WTC11 (cell line): ENCODE results near the gene SELENON. TPM values are rescaled to one million over a fixed set of nuclear protein-coding genes. Genes with fewer than 3 reads are reported as not detected.

Source experiments
- ATAC-seq: fragments of 200-7000 bp; cut with Tn5 transposase; 2 replicates; pipeline ENCODE4 v1.10.0; 2021; ENCODE audit warnings: mild to moderate bottlenecking, moderate library complexity
- CTCF ChIA-PET: fragments of 300-600 bp; sonication (Branson Sonifier 250); formaldehyde crosslinking; loops from one replicate; lab custom pipeline; 2021; ENCODE audit warnings: antibody characterized with exemption; lab: Charles Lee
- POLR2A ChIA-PET: fragments of 350-600 bp; sonication (Branson Sonifier 250); formaldehyde crosslinking; loops from one replicate; lab custom pipeline; 2021; ENCODE audit warnings: antibody characterized with exemption; lab: Charles Lee
- DNase-seq: peaks from one replicate; pipeline ENCODE4 v3.0.0; 2021; ENCODE audit warnings: low spot score
- H3K27ac Mint-ChIP-seq: 2 replicates; pipeline ENCODE4 v1.8.0; 2021; ENCODE audit warnings: mixed read lengths
- H3K27me3 Mint-ChIP-seq: 2 replicates; pipeline ENCODE4 v1.8.0; 2021; ENCODE audit warnings: low read depth, mild to moderate bottlenecking, moderate library complexity, mixed read lengths
- H3K36me3 Mint-ChIP-seq: 2 replicates; pipeline ENCODE4 v1.8.0; 2021; ENCODE audit warnings: mixed read lengths
- H3K4me1 Mint-ChIP-seq: 2 replicates; pipeline ENCODE4 v1.8.0; 2022; ENCODE audit warnings: mixed read lengths
- H3K4me3 Mint-ChIP-seq: 2 replicates; pipeline ENCODE4 v1.8.0; 2021; ENCODE audit warnings: mild to moderate bottlenecking, moderate library complexity, mixed read lengths
- H3K9me3 Mint-ChIP-seq: 2 replicates; pipeline ENCODE4 v1.8.0; 2021; ENCODE audit warnings: mixed read lengths
- ATF1 ChIP-seq: sonication (generic); formaldehyde crosslinking; IDR thresholded peaks from 2 replicates; pipeline ENCODE4 v1.8.1; 2023; ENCODE audit warnings: mild to moderate bottlenecking, moderate library complexity, missing genetic modification reagents
- ELF4 ChIP-seq: sonication (generic); formaldehyde crosslinking; IDR thresholded peaks from 2 replicates; pipeline ENCODE4 v1.8.1; 2022; ENCODE audit warnings: low read depth, mild to moderate bottlenecking, moderate library complexity, missing genetic modification reagents
- ESRRA ChIP-seq: sonication (generic); formaldehyde crosslinking; IDR thresholded peaks from 2 replicates; pipeline ENCODE4 v1.8.1; 2022; ENCODE audit warnings: mild to moderate bottlenecking, missing genetic modification reagents, borderline replicate concordance
- MYBL2 ChIP-seq: sonication (generic); formaldehyde crosslinking; IDR thresholded peaks from 2 replicates; pipeline ENCODE4 v1.8.1; 2023; ENCODE audit warnings: mild to moderate bottlenecking, moderate library complexity, missing genetic modification reagents
- NR2C2 ChIP-seq: sonication (generic); formaldehyde crosslinking; IDR thresholded peaks from 2 replicates; pipeline ENCODE4 v1.8.0; 2022; ENCODE audit warnings: mild to moderate bottlenecking, missing genetic modification reagents
- SMAD3 ChIP-seq: sonication (generic); formaldehyde crosslinking; IDR thresholded peaks from 2 replicates; pipeline ENCODE4 v1.8.0; 2022; ENCODE audit warnings: missing genetic modification reagents, mild to moderate bottlenecking, borderline replicate concordance
- SOX15 ChIP-seq: fragments of 250-450 bp; sonication (Bioruptor Pico); IDR thresholded peaks from 2 replicates; pipeline ENCODE4 v1.9.0; 2021; ENCODE audit warnings: mild to moderate bottlenecking
- TP53 ChIP-seq: sonication (generic); formaldehyde crosslinking; IDR thresholded peaks from 2 replicates; pipeline ENCODE4 v1.8.1; 2023; ENCODE audit warnings: mild to moderate bottlenecking, missing genetic modification reagents
- ZBTB21 ChIP-seq: sonication (generic); formaldehyde crosslinking; IDR thresholded peaks from 2 replicates; pipeline ENCODE4 v1.8.1; 2023; ENCODE audit warnings: mild to moderate bottlenecking, missing genetic modification reagents, borderline replicate concordance
- ZNF138 ChIP-seq: sonication (generic); formaldehyde crosslinking; conservative IDR thresholded peaks from 2 replicates; pipeline ENCODE4 v1.8.1; 2022; ENCODE audit warnings: mild to moderate bottlenecking, moderate library complexity, missing genetic modification reagents
- ZNF396 ChIP-seq: fragments of 250-450 bp; sonication (Bioruptor Pico); IDR thresholded peaks from 2 replicates; pipeline ENCODE4 v1.8.0; 2021; ENCODE audit warnings: mild to moderate bottlenecking, moderate library complexity, borderline replicate concordance
- ZNF416 ChIP-seq: fragments of 250-450 bp; sonication (Bioruptor Pico); IDR thresholded peaks from 2 replicates; pipeline ENCODE4 v1.9.0; 2021; ENCODE audit warnings: mild to moderate bottlenecking, inconsistent platforms
- total RNA-seq: library from RNA; stranded (reverse); gene quantifications from 3 replicates; pipeline ENCODE4 v1.2.3, GENCODE V29; 2021
- TF ChIP-seq, protein P1 (sequence below): fragments of 200-600 bp; IDR thresholded peaks from 2 replicates; pipeline ENCODE4 v1.8.0; 2022; ENCODE audit warnings: antibody characterized with exemption
- TF ChIP-seq, protein P2 (sequence below): sonication (generic); formaldehyde crosslinking; IDR thresholded peaks from 2 replicates; pipeline ENCODE4 v1.8.0; 2022; ENCODE audit warnings: missing genetic modification reagents
- TF ChIP-seq, protein P3 (sequence below): sonication (generic); formaldehyde crosslinking; IDR thresholded peaks from 2 replicates; pipeline ENCODE4 v1.8.1; 2022; ENCODE audit warnings: mild to moderate bottlenecking, missing genetic modification reagents, moderate library complexity, borderline replicate concordance
- TF ChIP-seq, protein P4 (sequence below): fragments of 250-450 bp; sonication (Bioruptor Pico); IDR thresholded peaks from 2 replicates; pipeline ENCODE4 v1.9.0; 2021; ENCODE audit warnings: mild to moderate bottlenecking
- TF ChIP-seq, protein P5 (sequence below): sonication (generic); formaldehyde crosslinking; IDR thresholded peaks from 2 replicates; pipeline ENCODE4 v1.8.0; 2022; ENCODE audit warnings: mild to moderate bottlenecking, missing genetic modification reagents
- TF ChIP-seq, protein P6 (sequence below): sonication (generic); formaldehyde crosslinking; IDR thresholded peaks from 2 replicates; pipeline ENCODE4 v1.8.0; 2022; ENCODE audit warnings: mild to moderate bottlenecking, missing genetic modification reagents
- TF ChIP-seq, protein P7 (sequence below): sonication (generic); formaldehyde crosslinking; IDR thresholded peaks from 2 replicates; pipeline ENCODE4 v1.8.0; 2023; ENCODE audit warnings: mild to moderate bottlenecking, missing genetic modification reagents
- TF ChIP-seq, protein P8 (sequence below): fragments of 250-450 bp; sonication (Bioruptor Pico); IDR thresholded peaks from 2 replicates; pipeline ENCODE4 v1.9.0; 2021; ENCODE audit warnings: moderate library complexity, mild to moderate bottlenecking, inconsistent platforms, borderline replicate concordance

The SELENON gene
- total RNA-seq, 1 experiment from 2014 or later, result 80.2 TPM

DNA sequence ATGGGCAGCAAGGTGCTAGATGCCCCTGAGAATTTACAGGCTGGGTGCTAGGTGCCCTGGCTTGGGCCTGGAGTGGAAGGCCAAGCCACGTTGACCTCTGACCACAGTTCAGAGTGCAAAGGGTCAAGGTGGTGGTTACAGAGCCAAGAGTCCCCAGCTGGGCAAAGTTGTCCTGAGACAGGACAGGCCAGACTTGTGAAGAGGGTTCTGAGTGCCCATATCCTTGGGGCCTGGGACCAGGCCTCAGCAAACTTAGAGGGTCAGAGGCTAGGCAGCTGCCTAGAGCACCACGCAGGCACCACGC, 18.9 kb upstream of the SELENON start:
- H3K4me3 Mint-ChIP-seq, result no peak overlapping the region
- H3K36me3 Mint-ChIP-seq, result no peaks in the 10 kb centered on the region
- H3K4me1 Mint-ChIP-seq, result peaks cover 58% of the 10 kb centered on the region
- POLR2A ChIA-PET, result no interaction called here
- TF ChIP-seq, protein P1, sequence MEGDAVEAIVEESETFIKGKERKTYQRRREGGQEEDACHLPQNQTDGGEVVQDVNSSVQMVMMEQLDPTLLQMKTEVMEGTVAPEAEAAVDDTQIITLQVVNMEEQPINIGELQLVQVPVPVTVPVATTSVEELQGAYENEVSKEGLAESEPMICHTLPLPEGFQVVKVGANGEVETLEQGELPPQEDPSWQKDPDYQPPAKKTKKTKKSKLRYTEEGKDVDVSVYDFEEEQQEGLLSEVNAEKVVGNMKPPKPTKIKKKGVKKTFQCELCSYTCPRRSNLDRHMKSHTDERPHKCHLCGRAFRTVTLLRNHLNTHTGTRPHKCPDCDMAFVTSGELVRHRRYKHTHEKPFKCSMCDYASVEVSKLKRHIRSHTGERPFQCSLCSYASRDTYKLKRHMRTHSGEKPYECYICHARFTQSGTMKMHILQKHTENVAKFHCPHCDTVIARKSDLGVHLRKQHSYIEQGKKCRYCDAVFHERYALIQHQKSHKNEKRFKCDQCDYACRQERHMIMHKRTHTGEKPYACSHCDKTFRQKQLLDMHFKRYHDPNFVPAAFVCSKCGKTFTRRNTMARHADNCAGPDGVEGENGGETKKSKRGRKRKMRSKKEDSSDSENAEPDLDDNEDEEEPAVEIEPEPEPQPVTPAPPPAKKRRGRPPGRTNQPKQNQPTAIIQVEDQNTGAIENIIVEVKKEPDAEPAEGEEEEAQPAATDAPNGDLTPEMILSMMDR, result no peak
- TF ChIP-seq SMAD3, result no peak
- TF ChIP-seq TP53, result no peak
- TF ChIP-seq ATF1 (CRISPR knock-in tag), result no peak
- no peak for TF ChIP-seq MYBL2 (CRISPR knock-in tag)
- TF ChIP-seq ELF4, result no peak
- TF ChIP-seq, protein P2, sequence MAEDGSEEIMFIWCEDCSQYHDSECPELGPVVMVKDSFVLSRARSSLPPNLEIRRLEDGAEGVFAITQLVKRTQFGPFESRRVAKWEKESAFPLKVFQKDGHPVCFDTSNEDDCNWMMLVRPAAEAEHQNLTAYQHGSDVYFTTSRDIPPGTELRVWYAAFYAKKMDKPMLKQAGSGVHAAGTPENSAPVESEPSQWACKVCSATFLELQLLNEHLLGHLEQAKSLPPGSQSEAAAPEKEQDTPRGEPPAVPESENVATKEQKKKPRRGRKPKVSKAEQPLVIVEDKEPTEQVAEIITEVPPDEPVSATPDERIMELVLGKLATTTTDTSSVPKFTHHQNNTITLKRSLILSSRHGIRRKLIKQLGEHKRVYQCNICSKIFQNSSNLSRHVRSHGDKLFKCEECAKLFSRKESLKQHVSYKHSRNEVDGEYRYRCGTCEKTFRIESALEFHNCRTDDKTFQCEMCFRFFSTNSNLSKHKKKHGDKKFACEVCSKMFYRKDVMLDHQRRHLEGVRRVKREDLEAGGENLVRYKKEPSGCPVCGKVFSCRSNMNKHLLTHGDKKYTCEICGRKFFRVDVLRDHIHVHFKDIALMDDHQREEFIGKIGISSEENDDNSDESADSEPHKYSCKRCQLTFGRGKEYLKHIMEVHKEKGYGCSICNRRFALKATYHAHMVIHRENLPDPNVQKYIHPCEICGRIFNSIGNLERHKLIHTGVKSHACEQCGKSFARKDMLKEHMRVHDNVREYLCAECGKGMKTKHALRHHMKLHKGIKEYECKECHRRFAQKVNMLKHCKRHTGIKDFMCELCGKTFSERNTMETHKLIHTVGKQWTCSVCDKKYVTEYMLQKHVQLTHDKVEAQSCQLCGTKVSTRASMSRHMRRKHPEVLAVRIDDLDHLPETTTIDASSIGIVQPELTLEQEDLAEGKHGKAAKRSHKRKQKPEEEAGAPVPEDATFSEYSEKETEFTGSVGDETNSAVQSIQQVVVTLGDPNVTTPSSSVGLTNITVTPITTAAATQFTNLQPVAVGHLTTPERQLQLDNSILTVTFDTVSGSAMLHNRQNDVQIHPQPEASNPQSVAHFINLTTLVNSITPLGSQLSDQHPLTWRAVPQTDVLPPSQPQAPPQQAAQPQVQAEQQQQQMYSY, result no peak
- TF ChIP-seq ZBTB21 (CRISPR knock-in tag), result no peak
- TF ChIP-seq, protein P3, sequence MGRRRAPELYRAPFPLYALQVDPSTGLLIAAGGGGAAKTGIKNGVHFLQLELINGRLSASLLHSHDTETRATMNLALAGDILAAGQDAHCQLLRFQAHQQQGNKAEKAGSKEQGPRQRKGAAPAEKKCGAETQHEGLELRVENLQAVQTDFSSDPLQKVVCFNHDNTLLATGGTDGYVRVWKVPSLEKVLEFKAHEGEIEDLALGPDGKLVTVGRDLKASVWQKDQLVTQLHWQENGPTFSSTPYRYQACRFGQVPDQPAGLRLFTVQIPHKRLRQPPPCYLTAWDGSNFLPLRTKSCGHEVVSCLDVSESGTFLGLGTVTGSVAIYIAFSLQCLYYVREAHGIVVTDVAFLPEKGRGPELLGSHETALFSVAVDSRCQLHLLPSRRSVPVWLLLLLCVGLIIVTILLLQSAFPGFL (CRISPR knock-in tag), result no peak
- TF ChIP-seq ZNF396 (CRISPR knock-in tag), result no peak
- CTCF ChIA-PET, result interaction anchor here (0.6 to 3.0 kb wide), 15 partner anchors 9 to 172 kb away, joined by 3 to 22 read pairs (median 5); partner anchors contain the start of gene SELENON
- ATAC-seq, result no peak
- no peaks in the 10 kb centered on the region for H3K9me3 Mint-ChIP-seq
- H3K27me3 Mint-ChIP-seq, result peaks cover 5% of the 10 kb centered on the region; the same call in 1 of the 2 replicates
- no peak overlapping the region for H3K27ac Mint-ChIP-seq
- DNase-seq, result no peak

DNA sequence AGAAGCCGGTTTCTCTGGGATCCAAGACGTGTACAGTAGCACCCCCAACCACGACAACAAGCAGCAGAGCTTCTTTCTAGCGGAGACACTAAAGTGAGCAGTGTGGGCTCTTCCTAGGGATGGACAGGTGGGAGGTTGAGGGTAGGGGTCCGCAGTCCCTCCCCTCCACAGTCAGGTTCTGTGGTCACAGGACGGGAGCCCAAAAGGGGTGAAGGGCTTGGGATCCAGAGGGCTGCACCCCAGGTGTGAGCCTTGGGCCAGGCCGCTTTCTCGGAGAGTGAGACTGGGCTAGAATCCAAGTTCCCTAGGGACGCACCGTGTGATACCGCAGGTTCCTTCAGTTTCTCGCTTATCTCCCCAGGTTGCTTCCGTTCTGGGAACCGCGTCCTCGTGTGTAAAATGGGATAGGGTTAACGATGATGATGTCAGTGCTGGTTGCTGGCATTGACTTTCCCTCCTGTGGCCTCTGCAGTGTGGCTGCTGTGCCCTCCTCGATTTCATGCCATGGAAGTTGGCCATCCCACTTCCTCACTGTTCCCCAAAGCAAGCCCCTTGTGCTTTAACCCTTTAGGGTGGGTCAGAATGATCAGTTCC, 17.3 kb upstream of the SELENON start:
- H3K4me3 Mint-ChIP-seq, result no peak overlapping the region
- peaks cover 58% of the 10 kb centered on the region for H3K4me1 Mint-ChIP-seq
- peaks cover 5% of the 10 kb centered on the region; the same call in 1 of the 2 replicates for H3K27me3 Mint-ChIP-seq
- DNase-seq (no peak), ATAC-seq (no peak)
- ChIA-PET POLR2A (no interaction called here), CTCF (interaction anchor here (0.9 to 1.0 kb wide), 2 partner anchors 15 to 25 kb away, joined by 3 to 4 read pairs; no protein-coding TSS in a partner anchor)
- H3K27ac Mint-ChIP-seq, result no peak overlapping the region
- no peaks in the 10 kb centered on the region for H3K36me3 Mint-ChIP-seq
- H3K9me3 Mint-ChIP-seq, result no peaks in the 10 kb centered on the region
- no peak for TF ChIP-seq ZNF416
- TF ChIP-seq, protein P4, sequence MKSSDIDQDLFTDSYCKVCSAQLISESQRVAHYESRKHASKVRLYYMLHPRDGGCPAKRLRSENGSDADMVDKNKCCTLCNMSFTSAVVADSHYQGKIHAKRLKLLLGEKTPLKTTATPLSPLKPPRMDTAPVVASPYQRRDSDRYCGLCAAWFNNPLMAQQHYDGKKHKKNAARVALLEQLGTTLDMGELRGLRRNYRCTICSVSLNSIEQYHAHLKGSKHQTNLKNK (CRISPR knock-in tag), result no peak
- TF ChIP-seq, protein P5, sequence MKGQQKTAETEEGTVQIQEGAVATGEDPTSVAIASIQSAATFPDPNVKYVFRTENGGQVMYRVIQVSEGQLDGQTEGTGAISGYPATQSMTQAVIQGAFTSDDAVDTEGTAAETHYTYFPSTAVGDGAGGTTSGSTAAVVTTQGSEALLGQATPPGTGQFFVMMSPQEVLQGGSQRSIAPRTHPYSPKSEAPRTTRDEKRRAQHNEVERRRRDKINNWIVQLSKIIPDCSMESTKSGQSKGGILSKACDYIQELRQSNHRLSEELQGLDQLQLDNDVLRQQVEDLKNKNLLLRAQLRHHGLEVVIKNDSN, result no peak
- no peak for TF ChIP-seq SOX15 (CRISPR knock-in tag)
- TF ChIP-seq, protein P6, sequence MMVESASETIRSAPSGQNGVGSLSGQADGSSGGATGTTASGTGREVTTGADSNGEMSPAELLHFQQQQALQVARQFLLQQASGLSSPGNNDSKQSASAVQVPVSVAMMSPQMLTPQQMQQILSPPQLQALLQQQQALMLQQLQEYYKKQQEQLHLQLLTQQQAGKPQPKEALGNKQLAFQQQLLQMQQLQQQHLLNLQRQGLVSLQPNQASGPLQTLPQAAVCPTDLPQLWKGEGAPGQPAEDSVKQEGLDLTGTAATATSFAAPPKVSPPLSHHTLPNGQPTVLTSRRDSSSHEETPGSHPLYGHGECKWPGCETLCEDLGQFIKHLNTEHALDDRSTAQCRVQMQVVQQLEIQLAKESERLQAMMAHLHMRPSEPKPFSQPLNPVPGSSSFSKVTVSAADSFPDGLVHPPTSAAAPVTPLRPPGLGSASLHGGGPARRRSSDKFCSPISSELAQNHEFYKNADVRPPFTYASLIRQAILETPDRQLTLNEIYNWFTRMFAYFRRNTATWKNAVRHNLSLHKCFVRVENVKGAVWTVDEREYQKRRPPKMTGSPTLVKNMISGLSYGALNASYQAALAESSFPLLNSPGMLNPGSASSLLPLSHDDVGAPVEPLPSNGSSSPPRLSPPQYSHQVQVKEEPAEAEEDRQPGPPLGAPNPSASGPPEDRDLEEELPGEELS, result no peak
- TF ChIP-seq, protein P7, sequence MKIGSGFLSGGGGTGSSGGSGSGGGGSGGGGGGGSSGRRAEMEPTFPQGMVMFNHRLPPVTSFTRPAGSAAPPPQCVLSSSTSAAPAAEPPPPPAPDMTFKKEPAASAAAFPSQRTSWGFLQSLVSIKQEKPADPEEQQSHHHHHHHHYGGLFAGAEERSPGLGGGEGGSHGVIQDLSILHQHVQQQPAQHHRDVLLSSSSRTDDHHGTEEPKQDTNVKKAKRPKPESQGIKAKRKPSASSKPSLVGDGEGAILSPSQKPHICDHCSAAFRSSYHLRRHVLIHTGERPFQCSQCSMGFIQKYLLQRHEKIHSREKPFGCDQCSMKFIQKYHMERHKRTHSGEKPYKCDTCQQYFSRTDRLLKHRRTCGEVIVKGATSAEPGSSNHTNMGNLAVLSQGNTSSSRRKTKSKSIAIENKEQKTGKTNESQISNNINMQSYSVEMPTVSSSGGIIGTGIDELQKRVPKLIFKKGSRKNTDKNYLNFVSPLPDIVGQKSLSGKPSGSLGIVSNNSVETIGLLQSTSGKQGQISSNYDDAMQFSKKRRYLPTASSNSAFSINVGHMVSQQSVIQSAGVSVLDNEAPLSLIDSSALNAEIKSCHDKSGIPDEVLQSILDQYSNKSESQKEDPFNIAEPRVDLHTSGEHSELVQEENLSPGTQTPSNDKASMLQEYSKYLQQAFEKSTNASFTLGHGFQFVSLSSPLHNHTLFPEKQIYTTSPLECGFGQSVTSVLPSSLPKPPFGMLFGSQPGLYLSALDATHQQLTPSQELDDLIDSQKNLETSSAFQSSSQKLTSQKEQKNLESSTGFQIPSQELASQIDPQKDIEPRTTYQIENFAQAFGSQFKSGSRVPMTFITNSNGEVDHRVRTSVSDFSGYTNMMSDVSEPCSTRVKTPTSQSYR (CRISPR knock-in tag), result no peak
- no peak for TF ChIP-seq ZNF138 (CRISPR knock-in tag)
- TF ChIP-seq ESRRA, result no peak
- TF ChIP-seq, protein P8, sequence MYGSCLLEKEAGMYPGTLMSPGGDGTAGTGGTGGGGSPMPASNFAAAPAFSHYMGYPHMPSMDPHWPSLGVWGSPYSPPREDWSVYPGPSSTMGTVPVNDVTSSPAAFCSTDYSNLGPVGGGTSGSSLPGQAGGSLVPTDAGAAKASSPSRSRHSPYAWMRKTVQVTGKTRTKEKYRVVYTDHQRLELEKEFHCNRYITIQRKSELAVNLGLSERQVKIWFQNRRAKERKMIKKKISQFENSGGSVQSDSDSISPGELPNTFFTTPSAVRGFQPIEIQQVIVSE (CRISPR knock-in tag), result no peak
- no peak for TF ChIP-seq NR2C2 (CRISPR knock-in tag)
